HCT116 (cell line): ENCODE results near the gene ARNT2. TPM values are rescaled to one million over a fixed set of nuclear protein-coding genes. Genes with fewer than 3 reads are reported as not detected.

Source experiments
- ATAC-seq: fragments of 200-7000 bp; cut with Tn5 transposase; 2 replicates; pipeline ENCODE4 v1.9.1; 2020; ENCODE audit warnings: mild to moderate bottlenecking, moderate library complexity
- BruUV-seq: library from RNA; stranded (reverse); fragments of 400-500 nt; replicated peaks from 2 replicates; lab custom pipeline; 2021; lab: Mats Ljungman, UMichigan
- CTCF ChIA-PET: fragments of 300-600 bp; sonication (Branson Sonifier 250); formaldehyde crosslinking; loops from one replicate; lab custom pipeline; 2021; ENCODE audit warnings: antibody characterized with exemption; lab: Charles Lee
- POLR2A ChIA-PET: fragments of 300-600, 350-600 bp; sonication (Branson Sonifier 250); formaldehyde crosslinking; loops from one replicate; lab custom pipeline; 2021; ENCODE audit warnings: antibody characterized with exemption; lab: Charles Lee
- RAD21 ChIA-PET, 2 experiments: fragments of 300-600 bp; sonication (Branson Sonifier 250); formaldehyde crosslinking; loops; one replicate each; lab custom pipeline; 2023; ENCODE audit warnings: low total read pairs in 2 of 2; ENCODE audit not compliant: uncharacterized antibody in 2 of 2, unreplicated experiment in 2 of 2, low non-redundant PET in 1 of 2; lab: Charles Lee
- DNase-seq: peaks from one replicate; pipeline ENCODE4 v3.0.0-alpha.2; 2010; ENCODE audit warnings: low read depth, low spot score
- H2AFZ ChIP-seq: fragments of 200-600 bp; shearing (Covaris generic), sonication (generic); 2 replicates; pipeline ENCODE4 v1.6.1; 2017; ENCODE audit warnings: low read depth, mixed run types, mixed read lengths, antibody characterized with exemption, low read length; ENCODE audit not compliant: poor library complexity, severe bottlenecking
- H3K27ac ChIP-seq: 2 replicates; pipeline ENCODE4 v1.5.1; 2012; ENCODE audit warnings: low read depth, low read length
- H3K27me3 ChIP-seq: fragments of 200-600 bp; sonication (generic); 2 replicates; pipeline ENCODE4 v1.6.1; 2016; ENCODE audit warnings: mixed run types, low read length, mixed read lengths; ENCODE audit not compliant: insufficient read depth
- H3K36me3 ChIP-seq, 2 experiments: fragments of 200-500 bp in 1 of 2; fragments of 200-600 bp in 1 of 2; sonication (Bioruptor generic) in 1 of 2; sonication (generic) in 1 of 2; 2 replicates each; pipeline versions ENCODE4 v1.5.1 to v1.6.1; 2014 to 2016; ENCODE audit warnings: low read length in 2 of 2, inconsistent platforms in 1 of 2, mixed read lengths in 1 of 2, mixed run types in 1 of 2; ENCODE audit not compliant: insufficient read depth in 2 of 2, control insufficient read depth in 1 of 2
- H3K4me1 ChIP-seq, 2 experiments: fragments of 200-600 bp in 1 of 2; sonication (generic) in 1 of 2; 2 replicates each; pipeline versions ENCODE4 v1.5.1 to v1.6.1; 2012 to 2017; ENCODE audit warnings: low read length in 2 of 2, inconsistent platforms in 1 of 2, mild to moderate bottlenecking in 1 of 2, mixed read lengths in 1 of 2, mixed run types in 1 of 2, moderate library complexity in 1 of 2; ENCODE audit not compliant: insufficient read depth in 2 of 2, control insufficient read depth in 1 of 2
- H3K4me2 ChIP-seq: fragments of 200-600 bp; sonication (generic); 2 replicates; pipeline ENCODE4 v1.6.1; 2017; ENCODE audit warnings: mixed run types, low read length, mixed read lengths
- H3K4me3 ChIP-seq, 2 experiments: fragments of 200-600 bp in 1 of 2; sonication (generic) in 1 of 2; replicated peaks in 1 of 2; 2 replicates each; pipeline ENCODE4 v1.5.1; 2011 to 2016; ENCODE audit warnings: low read length in 2 of 2, control low read depth in 1 of 2, low read depth in 1 of 2, mild to moderate bottlenecking in 1 of 2, mixed read lengths in 1 of 2, mixed run types in 1 of 2
- H3K79me2 ChIP-seq: fragments of 200-600 bp; sonication (generic); 2 replicates; pipeline ENCODE4 v1.6.1; 2017; ENCODE audit warnings: mild to moderate bottlenecking, mixed run types, low read length, moderate library complexity, mixed read lengths; ENCODE audit not compliant: insufficient read depth
- H3K9ac ChIP-seq: fragments of 200-600 bp; sonication (generic); 2 replicates; pipeline ENCODE4 v1.6.1; 2016; ENCODE audit warnings: low read length, mixed read lengths
- H3K9me2 ChIP-seq: fragments of 200-600 bp; sonication (generic), shearing (Covaris generic); 2 replicates; pipeline ENCODE4 v1.6.1; 2017; ENCODE audit warnings: mixed run types, mild to moderate bottlenecking, moderate library complexity; ENCODE audit not compliant: insufficient read depth
- H3K9me3 ChIP-seq, 2 experiments: fragments of 200-500 bp in 1 of 2; fragments of 200-600 bp in 1 of 2; sonication (Bioruptor generic) in 1 of 2; sonication (generic) in 1 of 2; 2 replicates each; pipeline ENCODE4 v1.6.1; 2014 to 2017; ENCODE audit warnings: low read length in 2 of 2, mixed read lengths in 2 of 2, inconsistent platforms in 1 of 2, low read depth in 1 of 2, mild to moderate bottlenecking in 1 of 2, mixed run types in 1 of 2, moderate library complexity in 1 of 2; ENCODE audit not compliant: control insufficient read depth in 1 of 2, insufficient read depth in 1 of 2
- H4K20me1 ChIP-seq: fragments of 200-600 bp; sonication (generic), shearing (Covaris generic); 2 replicates; pipeline ENCODE4 v1.6.1; 2017; ENCODE audit warnings: mixed run types, mild to moderate bottlenecking, moderate library complexity; ENCODE audit not compliant: insufficient read depth
- CBX3 ChIP-seq: IDR thresholded peaks from 2 replicates; pipeline ENCODE4 v1.6.1; 2012; ENCODE audit warnings: low read depth
- CEBPB ChIP-seq: IDR thresholded peaks from 2 replicates; pipeline ENCODE4 v1.6.1; 2012; ENCODE audit warnings: low read depth
- JUND ChIP-seq: IDR thresholded peaks from 2 replicates; pipeline ENCODE4 v1.6.1; 2012
- RAD21 ChIP-seq: IDR thresholded peaks from 2 replicates; pipeline ENCODE4 v1.6.1; 2012; ENCODE audit warnings: low read depth, mild to moderate bottlenecking
- TCF7L2 ChIP-seq: IDR thresholded peaks from 2 replicates; pipeline ENCODE4 v1.7.0; 2011; ENCODE audit warnings: borderline replicate concordance, inconsistent platforms; ENCODE audit not compliant: insufficient read depth, insufficient read length; ENCODE audit errors: extremely low read depth
- YY1 ChIP-seq: IDR thresholded peaks from 2 replicates; pipeline ENCODE4 v1.6.1; 2011; ENCODE audit warnings: low read length, low read depth, moderate library complexity, mild to moderate bottlenecking; ENCODE audit not compliant: insufficient replicate concordance; ENCODE audit errors: extremely low read depth
- intact Hi-C: fragments of 100-400 bp; cut with micrococcal nuclease; formaldehyde crosslinking; loops from 2 replicates; pipeline ENCODE4 v1.10.0; 2022
- total RNA-seq: library from RNA; stranded (reverse); gene quantifications from one replicate; pipeline ENCODE4 v1.2.1, GENCODE V29; 2021; ENCODE audit not compliant: unreplicated experiment
- TF ChIP-seq, protein P1 (sequence below): IDR thresholded peaks from 2 replicates; pipeline ENCODE4 v1.6.1; 2012
- TF ChIP-seq, protein P2 (sequence below), 3 experiments: fragments of 200-600 bp in 1 of 3; sonication (generic) in 1 of 3; IDR thresholded peaks in 2 of 3; conservative IDR thresholded peaks in 1 of 3; 2 replicates each; pipeline ENCODE4 v1.5.1; 2012 to 2017; ENCODE audit warnings: low read depth in 2 of 3, low read length in 2 of 3, antibody characterized with exemption in 1 of 3, borderline replicate concordance in 1 of 3, control low read depth in 1 of 3, mild to moderate bottlenecking in 1 of 3, mixed read lengths in 1 of 3, mixed run types in 1 of 3, moderate library complexity in 1 of 3; ENCODE audit not compliant: insufficient read depth in 1 of 3

The ARNT2 gene
- total RNA-seq, 1 experiment from 2014 or later, result 3.0 TPM

DNA sequence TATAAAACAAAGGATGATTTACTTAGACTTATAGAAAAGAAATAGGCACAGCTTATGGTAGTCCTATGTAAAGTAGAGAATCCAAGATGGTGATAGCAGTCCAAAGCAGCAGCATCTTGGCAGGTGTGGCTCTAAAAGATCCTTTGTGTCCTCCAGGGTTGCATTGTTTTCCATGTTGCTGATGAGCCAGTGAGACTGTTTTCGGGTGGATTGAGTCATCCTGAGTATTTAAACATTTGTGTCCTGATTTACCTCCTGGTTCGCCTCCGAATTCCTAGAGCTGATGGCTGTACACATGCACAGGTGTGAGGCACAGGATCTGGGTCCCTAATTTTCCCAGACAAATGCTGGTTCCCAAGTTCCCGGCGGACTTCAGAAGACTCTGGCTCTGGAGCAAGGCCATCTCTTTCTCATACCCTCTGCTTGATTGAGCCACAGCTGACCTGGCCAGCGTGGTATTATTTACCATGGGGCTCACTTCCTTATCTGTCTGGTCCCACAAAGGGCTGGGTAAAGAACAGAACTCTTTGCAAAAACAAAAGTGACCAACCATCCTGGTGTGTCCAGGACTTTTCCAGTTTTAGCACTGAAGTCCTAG is 51.0 kb downstream of the ARNT2 start:
- peak; percentile 13; the same call in 1 of the 2 replicates for ATAC-seq
- no peaks in the 10 kb centered on the region for H3K9me3 ChIP-seq
- H3K4me2 ChIP-seq, result peak overlapping the region; percentile 49
- POLR2A ChIA-PET, result no interaction called here
- H3K4me1 ChIP-seq, result peaks cover 4 to 8% of the 10 kb centered on the region in 2 experiments; a peak in 3 of 4 replicates
- no TSS peak for BruUV-seq
- CTCF ChIA-PET, result interaction anchor here (3.5 kb wide), 1 partner anchor 321 kb away, joined by 36 read pairs; no protein-coding TSS in a partner anchor
- RAD21 ChIA-PET, result no interaction called here
- no peaks in the 10 kb centered on the region for H3K27me3 ChIP-seq
- H3K9ac ChIP-seq, result no peak overlapping the region
- H3K79me2 ChIP-seq, result no peaks in the 10 kb centered on the region
- no peak overlapping the region for H2AFZ ChIP-seq
- no peak overlapping the region for H3K27ac ChIP-seq
- no peaks in the 10 kb centered on the region for H4K20me1 ChIP-seq
- no peak for DNase-seq
- no peaks in the 10 kb centered on the region for H3K36me3 ChIP-seq
- no peaks in the 10 kb centered on the region for H3K9me2 ChIP-seq
- no peak for TF ChIP-seq JUND
- no peak overlapping the region for H3K4me3 ChIP-seq
- intact Hi-C loops, result loop anchor here (1.0 to 5.0 kb wide), 4 partner anchors 57 to 812 kb away; no protein-coding TSS in a partner anchor

DNA sequence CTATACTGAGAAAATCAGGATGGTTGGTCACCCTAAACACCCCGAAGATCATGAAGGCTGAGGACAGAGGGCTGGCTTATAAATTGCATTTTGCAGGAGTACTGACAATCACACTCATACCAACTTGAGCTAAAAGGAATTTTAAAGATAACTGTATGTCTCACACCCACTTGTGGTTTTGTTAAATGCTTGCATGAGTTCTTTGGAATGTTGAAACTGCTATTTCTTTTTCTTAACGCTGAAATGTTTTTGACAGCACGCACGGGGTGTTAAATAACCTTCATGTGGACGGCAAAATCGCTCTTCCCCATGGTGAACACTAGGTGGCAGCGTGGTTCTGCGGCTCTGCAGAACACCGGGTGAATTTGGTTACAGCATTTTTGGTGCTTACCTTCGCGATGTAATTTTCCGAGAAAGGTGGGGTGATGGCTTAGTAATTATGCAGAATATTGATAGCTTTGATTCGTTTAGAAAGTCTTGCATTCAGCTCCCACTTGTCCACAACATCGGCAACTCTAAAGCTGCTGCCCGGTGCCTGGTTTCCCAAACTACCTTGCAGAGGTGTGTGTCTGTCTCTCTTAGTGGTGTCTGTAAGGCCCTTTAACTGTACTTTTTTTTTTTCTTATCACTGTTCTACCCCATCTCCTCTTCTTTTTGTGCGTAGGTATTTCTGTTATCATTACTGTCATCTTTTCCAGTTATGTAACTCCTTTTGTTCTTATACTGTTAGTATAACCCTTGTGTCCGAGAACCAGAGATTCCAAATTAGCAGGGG is 51.7 kb downstream of the ARNT2 start:
- peak; percentile 89 for ATAC-seq
- no peaks in the 10 kb centered on the region for H3K9me3 ChIP-seq
- no peaks in the 10 kb centered on the region for H3K27me3 ChIP-seq
- no peaks in the 10 kb centered on the region for H3K79me2 ChIP-seq
- no peak overlapping the region for H3K9ac ChIP-seq
- TF ChIP-seq YY1 (peak; percentile 14), RAD21 (peak; percentile 94), CBX3 (no peak), TCF7L2 (no peak), CEBPB (no peak)
- TF ChIP-seq, protein P1, sequence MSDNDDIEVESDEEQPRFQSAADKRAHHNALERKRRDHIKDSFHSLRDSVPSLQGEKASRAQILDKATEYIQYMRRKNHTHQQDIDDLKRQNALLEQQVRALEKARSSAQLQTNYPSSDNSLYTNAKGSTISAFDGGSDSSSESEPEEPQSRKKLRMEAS, result peak; percentile 45; the same call in 1 of the 2 replicates
- TF ChIP-seq, protein P2, sequence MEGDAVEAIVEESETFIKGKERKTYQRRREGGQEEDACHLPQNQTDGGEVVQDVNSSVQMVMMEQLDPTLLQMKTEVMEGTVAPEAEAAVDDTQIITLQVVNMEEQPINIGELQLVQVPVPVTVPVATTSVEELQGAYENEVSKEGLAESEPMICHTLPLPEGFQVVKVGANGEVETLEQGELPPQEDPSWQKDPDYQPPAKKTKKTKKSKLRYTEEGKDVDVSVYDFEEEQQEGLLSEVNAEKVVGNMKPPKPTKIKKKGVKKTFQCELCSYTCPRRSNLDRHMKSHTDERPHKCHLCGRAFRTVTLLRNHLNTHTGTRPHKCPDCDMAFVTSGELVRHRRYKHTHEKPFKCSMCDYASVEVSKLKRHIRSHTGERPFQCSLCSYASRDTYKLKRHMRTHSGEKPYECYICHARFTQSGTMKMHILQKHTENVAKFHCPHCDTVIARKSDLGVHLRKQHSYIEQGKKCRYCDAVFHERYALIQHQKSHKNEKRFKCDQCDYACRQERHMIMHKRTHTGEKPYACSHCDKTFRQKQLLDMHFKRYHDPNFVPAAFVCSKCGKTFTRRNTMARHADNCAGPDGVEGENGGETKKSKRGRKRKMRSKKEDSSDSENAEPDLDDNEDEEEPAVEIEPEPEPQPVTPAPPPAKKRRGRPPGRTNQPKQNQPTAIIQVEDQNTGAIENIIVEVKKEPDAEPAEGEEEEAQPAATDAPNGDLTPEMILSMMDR (IDR thresholded peaks at IDR 0.05 in 2 of 3, conservative IDR thresholded peaks at IDR 0.05 in 1 of 3; ENCODE audit: borderline replicate concordance in 1 of 3, insufficient read depth in 1 of 3, low read depth in 2 of 3, low read length in 2 of 3), result peak; percentile 88 to 95 (median 89)
- no peaks in the 10 kb centered on the region for H3K36me3 ChIP-seq
- ChIA-PET CTCF (interaction anchor here (1.2 to 3.5 kb wide), 4 partner anchors 321 to 810 kb away, joined by 4 to 36 read pairs (median 6); partner anchors contain the start of gene CEMIP), POLR2A (interaction anchor here (0.8 kb wide), 1 partner anchor 321 kb away, joined by 4 read pairs; no protein-coding TSS in a partner anchor), RAD21 (no interaction called here)
- no peak overlapping the region for H3K4me3 ChIP-seq
- no peaks in the 10 kb centered on the region for H4K20me1 ChIP-seq
- H3K4me2 ChIP-seq, result peak overlapping the region; percentile 49
- DNase-seq, result peak; percentile 44
- H3K27ac ChIP-seq, result no peak overlapping the region
- H3K4me1 ChIP-seq, result peaks cover 4 to 8% of the 10 kb centered on the region in 2 experiments; a peak in 3 of 4 replicates
- no TSS peak for BruUV-seq
- intact Hi-C loops, result loop anchor here (1.0 to 5.0 kb wide), 6 partner anchors 56 to 811 kb away; no protein-coding TSS in a partner anchor
- H3K9me2 ChIP-seq, result no peaks in the 10 kb centered on the region
- H2AFZ ChIP-seq, result no peak overlapping the region
